Activated CD4-positive, alpha-beta T cell treated with anti-CD3 and anti-CD28 coated beads, Interleukin-2, amount 10 ng/mL, durations not matched to agents 24 days and 14 days (primary cell): ENCODE results near the gene ACP2. TPM values are rescaled to one million over a fixed set of nuclear protein-coding genes. Genes with fewer than 3 reads are reported as not detected.
A peak's percentile ranks its signal among the peaks of the same experiment; 100 is the strongest.

Experiments used
- DNase-seq: peaks from one replicate; pipeline ENCODE4 v3.0.0; 2022
- H3K27ac Mint-ChIP-seq: one replicate; pipeline ENCODE4 v1.8.0; 2022; ENCODE audit warnings: mild to moderate bottlenecking, mixed read lengths
- H3K27me3 Mint-ChIP-seq: one replicate; pipeline ENCODE4 v1.8.0; 2022; ENCODE audit warnings: mixed read lengths
- H3K36me3 Mint-ChIP-seq: one replicate; pipeline ENCODE4 v1.8.0; 2022; ENCODE audit warnings: low read depth, mild to moderate bottlenecking, mixed read lengths
- H3K4me1 Mint-ChIP-seq: one replicate; pipeline ENCODE4 v1.8.0; 2021; ENCODE audit warnings: mixed read lengths
- H3K4me3 Mint-ChIP-seq: one replicate; pipeline ENCODE4 v1.8.0; 2022; ENCODE audit warnings: mild to moderate bottlenecking, moderate library complexity, mixed read lengths
- H3K9me3 Mint-ChIP-seq: one replicate; pipeline ENCODE4 v1.8.0; 2021; ENCODE audit warnings: mixed read lengths
- intact Hi-C: fragments of 100-400 bp; cut with micrococcal nuclease; formaldehyde crosslinking; loops from one replicate; pipeline ENCODE4 v1.15.1; 2023
- total RNA-seq: library from RNA; stranded (reverse); gene quantifications from 2 replicates; pipeline ENCODE4 v1.2.3, GENCODE V29; 2022

Gene ACP2
- total RNA-seq: 24.8 and 27.6 TPM in 2 replicates

DNA sequence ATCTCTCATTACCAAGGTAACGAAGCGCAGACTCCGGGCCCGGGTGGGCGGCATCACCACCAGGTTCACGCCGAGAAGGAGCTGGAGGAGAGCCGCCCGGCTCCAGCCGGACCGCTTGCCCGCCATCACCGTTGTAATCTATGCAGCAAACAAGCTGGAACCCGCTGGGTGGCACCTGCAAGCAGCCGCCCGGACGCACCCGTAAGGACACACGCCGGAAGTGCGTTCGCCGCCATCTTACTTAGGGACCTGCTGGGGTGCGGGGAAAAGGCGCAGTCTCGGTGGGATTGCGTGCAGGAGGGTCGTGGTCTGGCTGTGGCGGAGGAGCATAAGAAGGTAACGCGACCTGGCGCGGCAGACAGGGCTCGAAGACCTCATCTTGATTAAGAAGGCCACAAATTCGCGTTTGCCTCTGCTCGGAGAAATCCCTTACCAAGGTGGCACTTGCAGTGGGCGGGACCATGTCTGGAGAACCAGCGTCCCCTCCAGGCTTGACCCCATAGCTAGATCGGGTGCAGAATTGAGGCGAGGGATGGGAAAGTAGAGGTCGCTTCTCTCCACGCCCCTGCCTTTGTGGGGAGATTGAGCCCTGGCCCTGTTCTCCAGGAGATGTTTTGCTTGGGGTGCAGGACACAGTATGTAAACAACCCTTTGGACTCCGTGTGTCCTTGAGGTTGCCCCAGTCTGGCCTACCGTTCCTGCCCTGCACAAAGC is at the start of gene ACP2:
TSS of gene ACP2 (minus strand) at position 151 of the 714 bp plus-strand sequence. CDS start at position 126, 25 bp downstream.
- DNase-seq: peak; percentile 96
- H3K27ac Mint-ChIP-seq: peak within 1 kb of the TSS; percentile 98
- H3K27me3 Mint-ChIP-seq: no peaks in the 10 kb centered on the region
- peaks cover 14% of the 10 kb centered on the region for H3K4me1 Mint-ChIP-seq
- H3K4me3 Mint-ChIP-seq: peak within 1 kb of the TSS; percentile 98
- peaks cover 19% of the 10 kb centered on the region for H3K36me3 Mint-ChIP-seq
- no peaks in the 10 kb centered on the region for H3K9me3 Mint-ChIP-seq
- intact Hi-C loops: loop anchor here (1.0 to 5.0 kb wide), 4 partner anchors 20 to 312 kb away; partner anchors contain the start of gene CSTPP1

GRCh38 chr11:47296045-47296444 is 47.4 kb upstream of the ACP2 start:
- Mint-ChIP-seq H3K4me3 (no peak overlapping the region), H3K36me3 (peaks cover 76% of the 10 kb centered on the region), H3K9me3 (peaks cover 14% of the 10 kb centered on the region), H3K27ac (no peak overlapping the region), H3K27me3 (no peaks in the 10 kb centered on the region), H3K4me1 (peaks cover 4% of the 10 kb centered on the region)
- intact Hi-C loops: no loop called here
- DNase-seq: no peak

- peaks cover 11% of the 10 kb centered on the region for H3K9me3 Mint-ChIP-seq
- peaks cover 77% of the 10 kb centered on the region for H3K36me3 Mint-ChIP-seq
- intact Hi-C loops: no loop called here
- no peak for DNase-seq
- peaks cover 2% of the 10 kb centered on the region for H3K4me1 Mint-ChIP-seq
- H3K4me3 Mint-ChIP-seq: no peak overlapping the region
- no peak overlapping the region for H3K27ac Mint-ChIP-seq
- no peaks in the 10 kb centered on the region for H3K27me3 Mint-ChIP-seq
Observed at GRCh38 chr11:47295385-47295784, 46.8 kb upstream of the ACP2 start.

DNA sequence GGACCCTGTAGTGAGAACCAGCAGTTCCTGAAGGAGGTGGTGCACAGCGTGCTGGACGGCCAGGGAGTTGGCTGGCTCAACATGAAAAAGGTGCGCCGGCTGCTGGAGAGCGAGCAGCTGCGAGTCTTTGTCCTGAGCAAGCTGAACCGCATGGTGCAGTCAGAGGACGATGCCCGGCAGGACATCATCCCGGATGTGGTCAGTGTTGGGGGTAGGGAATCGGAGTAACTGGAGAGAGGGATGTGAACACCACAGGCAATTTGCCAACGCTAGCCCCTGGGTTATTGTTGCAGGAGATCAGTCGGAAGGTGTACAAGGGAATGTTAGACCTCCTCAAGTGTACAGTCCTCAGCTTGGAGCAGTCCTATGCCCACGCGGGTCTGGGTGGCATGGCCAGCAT is 41.2 kb upstream of the ACP2 start:
- no peaks in the 10 kb centered on the region for H3K27me3 Mint-ChIP-seq
- no peak overlapping the region for H3K4me3 Mint-ChIP-seq
- H3K36me3 Mint-ChIP-seq: peaks cover 80% of the 10 kb centered on the region
- DNase-seq: no peak
- H3K4me1 Mint-ChIP-seq: no peaks in the 10 kb centered on the region
- H3K27ac Mint-ChIP-seq: no peak overlapping the region
- intact Hi-C loops: no loop called here
- H3K9me3 Mint-ChIP-seq: no peaks in the 10 kb centered on the region

- no peak overlapping the region for H3K4me3 Mint-ChIP-seq
- no peaks in the 10 kb centered on the region for H3K27me3 Mint-ChIP-seq
- no peak overlapping the region for H3K27ac Mint-ChIP-seq
- peaks cover 84% of the 10 kb centered on the region for H3K36me3 Mint-ChIP-seq
- H3K4me1 Mint-ChIP-seq: no peaks in the 10 kb centered on the region
- intact Hi-C loops: no loop called here
- no peaks in the 10 kb centered on the region for H3K9me3 Mint-ChIP-seq
- DNase-seq: no peak
Observed at GRCh38 chr11:47288066-47288465, 39.5 kb upstream of the ACP2 start.

GRCh38 chr11:47285969-47286770 is 37.6 kb upstream of the ACP2 start:
- no peak overlapping the region for H3K27ac Mint-ChIP-seq
- no peak overlapping the region for H3K4me3 Mint-ChIP-seq
- no peak for DNase-seq
- H3K27me3 Mint-ChIP-seq: no peaks in the 10 kb centered on the region
- intact Hi-C loops: no loop called here
- H3K9me3 Mint-ChIP-seq: no peaks in the 10 kb centered on the region
- H3K4me1 Mint-ChIP-seq: no peaks in the 10 kb centered on the region
- peaks cover 78% of the 10 kb centered on the region for H3K36me3 Mint-ChIP-seq

DNA sequence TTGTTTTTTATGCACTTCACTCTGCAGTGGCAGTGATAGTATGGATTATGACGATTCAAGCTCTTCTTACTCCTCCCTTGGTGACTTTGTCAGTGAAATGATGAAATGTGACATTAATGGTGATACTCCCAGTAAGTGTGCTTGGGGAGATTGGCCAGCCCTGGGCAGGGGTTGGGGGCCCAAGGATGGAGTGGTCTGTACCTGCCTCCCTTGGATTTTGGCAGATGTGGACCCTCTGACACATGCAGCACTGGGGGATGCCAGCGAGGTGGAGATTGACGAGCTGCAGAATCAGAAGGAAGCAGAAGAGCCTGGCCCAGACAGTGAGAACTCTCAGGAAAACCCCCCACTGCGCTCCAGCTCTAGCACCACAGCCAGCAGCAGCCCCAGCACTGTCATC is 35.5 kb upstream of the ACP2 start:
- Mint-ChIP-seq H3K9me3 (no peaks in the 10 kb centered on the region), H3K36me3 (peaks cover 71% of the 10 kb centered on the region), H3K4me1 (no peaks in the 10 kb centered on the region), H3K27me3 (no peaks in the 10 kb centered on the region), H3K27ac (no peak overlapping the region), H3K4me3 (no peak overlapping the region)
- intact Hi-C loops: no loop called here
- DNase-seq: no peak

DNA sequence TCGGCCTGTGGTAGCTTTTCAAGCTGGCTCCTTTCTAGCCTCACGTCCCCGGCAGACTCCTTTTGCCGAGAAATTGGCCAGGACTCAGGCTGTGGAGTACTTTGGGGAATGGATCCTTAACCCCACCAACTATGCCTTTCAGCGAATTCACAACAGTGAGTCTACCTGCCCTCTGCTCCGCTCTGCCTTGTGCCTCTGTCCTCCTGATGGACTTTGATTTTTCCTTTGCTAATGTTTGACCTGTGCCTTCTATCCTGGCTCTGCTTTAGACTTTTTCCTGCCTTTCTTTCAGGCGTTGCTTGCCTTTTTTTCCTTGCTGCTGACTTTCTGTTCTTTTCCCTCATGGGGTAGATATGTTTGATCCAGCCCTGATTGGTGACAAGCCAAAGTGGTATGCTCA is 33.8 kb upstream of the ACP2 start:
- intact Hi-C loops: no loop called here
- no peaks in the 10 kb centered on the region for H3K27me3 Mint-ChIP-seq
- H3K27ac Mint-ChIP-seq: no peak overlapping the region
- no peak for DNase-seq
- H3K4me3 Mint-ChIP-seq: no peak overlapping the region
- peaks cover 67% of the 10 kb centered on the region for H3K36me3 Mint-ChIP-seq
- no peaks in the 10 kb centered on the region for H3K9me3 Mint-ChIP-seq
- H3K4me1 Mint-ChIP-seq: no peaks in the 10 kb centered on the region

GRCh38 chr11:47280860-47281259 is 32.2 kb upstream of the ACP2 start:
- no peak for DNase-seq
- no peaks in the 10 kb centered on the region for H3K27me3 Mint-ChIP-seq
- no peaks in the 10 kb centered on the region for H3K9me3 Mint-ChIP-seq
- no peak overlapping the region for H3K27ac Mint-ChIP-seq
- intact Hi-C loops: no loop called here
- no peak overlapping the region for H3K4me3 Mint-ChIP-seq
- peaks cover 69% of the 10 kb centered on the region for H3K36me3 Mint-ChIP-seq
- H3K4me1 Mint-ChIP-seq: peaks cover 1% of the 10 kb centered on the region

DNA sequence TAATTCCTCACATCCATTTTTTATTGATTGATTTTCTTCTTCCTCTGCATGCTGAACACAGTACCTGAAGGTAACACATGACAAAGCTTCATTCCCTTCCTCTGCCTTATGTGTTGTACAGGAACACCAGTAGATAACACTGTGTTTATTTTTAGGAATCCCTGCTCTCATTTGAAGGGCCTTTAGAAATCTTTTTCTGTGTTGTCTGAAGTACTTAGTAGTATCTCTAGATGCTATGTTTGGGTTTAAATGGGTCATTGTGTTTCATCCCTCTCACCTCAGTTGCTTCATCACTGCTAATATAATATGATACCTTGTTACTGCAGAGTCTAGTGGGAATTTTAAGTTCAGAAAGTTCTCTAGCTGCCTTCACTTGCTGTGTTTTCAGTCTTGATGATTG is 31.5 kb upstream of the ACP2 start:
- Mint-ChIP-seq H3K4me1 (peaks cover 1% of the 10 kb centered on the region), H3K27ac (no peak overlapping the region), H3K9me3 (no peaks in the 10 kb centered on the region), H3K36me3 (peaks cover 67% of the 10 kb centered on the region), H3K4me3 (no peak overlapping the region), H3K27me3 (no peaks in the 10 kb centered on the region)
- DNase-seq: no peak
- intact Hi-C loops: no loop called here

GRCh38 chr11:47278769-47279168 is 30.2 kb upstream of the ACP2 start:
- intact Hi-C loops: no loop called here
- Mint-ChIP-seq H3K36me3 (peaks cover 65% of the 10 kb centered on the region), H3K4me1 (peaks cover 1% of the 10 kb centered on the region), H3K27me3 (no peaks in the 10 kb centered on the region), H3K9me3 (no peaks in the 10 kb centered on the region), H3K4me3 (no peak overlapping the region), H3K27ac (no peak overlapping the region)
- no peak for DNase-seq

DNA sequence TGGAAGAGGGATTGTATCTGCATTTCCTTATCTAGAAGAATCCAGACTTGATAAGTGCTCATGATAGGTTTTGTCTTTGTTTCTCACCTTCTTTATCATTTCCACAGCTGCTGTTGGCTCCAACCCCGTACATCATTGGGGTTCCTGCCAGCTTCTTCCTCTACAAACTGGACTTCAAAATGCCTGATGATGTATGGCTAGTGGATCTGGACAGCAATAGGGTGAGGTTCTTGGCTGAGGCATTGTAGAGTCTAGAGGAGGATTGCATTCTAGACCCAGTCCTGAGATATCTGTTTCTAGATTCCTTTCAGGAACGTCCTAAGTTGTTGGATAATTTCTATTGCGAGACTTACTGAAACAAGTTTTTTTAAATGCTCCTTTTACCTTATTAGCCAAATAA is 29.4 kb upstream of the ACP2 start:
- DNase-seq: no peak
- Mint-ChIP-seq H3K27me3 (no peaks in the 10 kb centered on the region), H3K36me3 (peaks cover 65% of the 10 kb centered on the region), H3K4me1 (peaks cover 2% of the 10 kb centered on the region), H3K9me3 (no peaks in the 10 kb centered on the region), H3K27ac (no peak overlapping the region), H3K4me3 (no peak overlapping the region)
- intact Hi-C loops: no loop called here

GRCh38 chr11:47276923-47277322 is 28.3 kb upstream of the ACP2 start:
- Mint-ChIP-seq H3K9me3 (no peaks in the 10 kb centered on the region), H3K27ac (no peak overlapping the region), H3K4me1 (peaks cover 12% of the 10 kb centered on the region), H3K4me3 (no peak overlapping the region), H3K27me3 (no peaks in the 10 kb centered on the region), H3K36me3 (peaks cover 59% of the 10 kb centered on the region)
- intact Hi-C loops: no loop called here
- no peak for DNase-seq

DNA sequence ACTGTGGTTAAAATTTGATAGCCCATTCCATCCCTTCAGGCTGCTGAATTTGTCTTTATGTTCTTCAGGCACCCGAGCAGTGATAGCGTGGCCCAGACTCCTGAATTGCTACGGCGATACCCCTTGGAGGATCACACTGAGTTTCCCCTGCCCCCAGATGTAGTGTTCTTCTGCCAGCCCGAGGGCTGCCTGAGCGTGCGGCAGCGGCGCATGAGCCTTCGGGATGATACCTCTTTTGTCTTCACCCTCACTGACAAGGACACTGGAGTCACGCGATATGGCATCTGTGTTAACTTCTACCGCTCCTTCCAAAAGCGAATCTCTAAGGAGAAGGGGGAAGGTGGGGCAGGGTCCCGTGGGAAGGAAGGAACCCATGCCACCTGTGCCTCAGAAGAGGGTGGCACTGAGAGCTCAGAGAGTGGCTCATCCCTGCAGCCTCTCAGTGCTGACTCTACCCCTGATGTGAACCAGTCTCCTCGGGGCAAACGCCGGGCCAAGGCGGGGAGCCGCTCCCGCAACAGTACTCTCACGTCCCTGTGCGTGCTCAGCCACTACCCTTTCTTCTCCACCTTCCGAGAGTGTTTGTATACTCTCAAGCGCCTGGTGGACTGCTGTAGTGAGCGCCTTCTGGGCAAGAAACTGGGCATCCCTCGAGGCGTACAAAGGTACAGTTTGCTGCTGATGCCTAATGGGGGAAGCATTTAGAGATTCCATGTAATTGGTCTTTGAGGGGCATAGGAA is 26.1 kb upstream of the ACP2 start:
- Mint-ChIP-seq H3K27me3 (no peaks in the 10 kb centered on the region), H3K9me3 (no peaks in the 10 kb centered on the region), H3K36me3 (peaks cover 48% of the 10 kb centered on the region), H3K4me1 (peaks cover 24% of the 10 kb centered on the region), H3K27ac (no peak overlapping the region), H3K4me3 (no peak overlapping the region)
- no peak for DNase-seq
- intact Hi-C loops: loop anchor here (5.0 kb wide), 1 partner anchor 38 kb away; no protein-coding TSS in a partner anchor
